SK-N-MC (cell line): ENCODE data around the gene RGS1.

ENCODE experiments used
- EZH2 ChIP-seq: fragments of 200-600 bp; sonication (generic); IDR thresholded peaks from one replicate; pipeline ENCODE4 v1.6.1; 2017; ENCODE audit warnings: antibody characterized with exemption
- POLR2AphosphoS5 ChIP-seq: IDR thresholded peaks from 2 replicates; pipeline ENCODE4 v1.6.1; 2012; ENCODE audit warnings: mild to moderate bottlenecking, low read depth, low read length, borderline replicate concordance

- TF ChIP-seq POLR2AphosphoS5 = no peak
- no peak for TF ChIP-seq EZH2
These were observed 45.8 kb upstream of the RGS1 start for GRCh38 chr1:192529811-192530210.
